Retinal pigment epithelial cell (primary cell): Measurements from ENCODE around the gene LSP1.

Experiments used
- DNase-seq: peaks from one replicate; pipeline ENCODE4 v3.0.0-alpha.2; 2010; ENCODE audit warnings: low read depth
- H3K4me3 ChIP-seq: 2 replicates; pipeline ENCODE4 v1.5.1; 2011; ENCODE audit warnings: mild to moderate bottlenecking, low read length, control low read depth, moderate library complexity
- CTCF ChIP-seq: conservative IDR thresholded peaks from 2 replicates; pipeline ENCODE4 v1.5.1; 2011; ENCODE audit warnings: low read depth, low read length, control low read depth, inconsistent platforms

Gene LSP1

GRCh38 chr11:1927026-1927847 is 74.4 kb downstream of the LSP1 start:
- H3K4me3 ChIP-seq: no peak overlapping the region
- TF ChIP-seq CTCF: no peak
- DNase-seq: no peak

GRCh38 chr11:1927848-1928469 is 75.1 kb downstream of the LSP1 start:
- TF ChIP-seq CTCF: no peak
- DNase-seq: no peak
- H3K4me3 ChIP-seq: no peak overlapping the region

GRCh38 chr11:1928470-1928890 is 75.6 kb downstream of the LSP1 start:
- DNase-seq: no peak
- no peak overlapping the region for H3K4me3 ChIP-seq
- TF ChIP-seq CTCF: no peak

- TF ChIP-seq CTCF: no peak
- DNase-seq: no peak
- H3K4me3 ChIP-seq: no peak overlapping the region
Measured at GRCh38 chr11:1928891-1929541, 76.1 kb downstream of the LSP1 start.

- no peak overlapping the region for H3K4me3 ChIP-seq
- no peak for DNase-seq
- no peak for TF ChIP-seq CTCF
Measured at GRCh38 chr11:1929621-1930461, 77.0 kb downstream of the LSP1 start.

- H3K4me3 ChIP-seq: no peak overlapping the region
- no peak for TF ChIP-seq CTCF
- no peak for DNase-seq
Measured at GRCh38 chr11:1930462-1930830, 77.6 kb downstream of the LSP1 start.
